ENCODE results near the gene PINLYP. TPM values are rescaled to one million over a fixed set of nuclear protein-coding genes. Genes with fewer than 3 reads are reported as not detected.

The PINLYP gene
- total RNA-seq, 1 experiment from 2014 or later: 6.4 TPM

DNA sequence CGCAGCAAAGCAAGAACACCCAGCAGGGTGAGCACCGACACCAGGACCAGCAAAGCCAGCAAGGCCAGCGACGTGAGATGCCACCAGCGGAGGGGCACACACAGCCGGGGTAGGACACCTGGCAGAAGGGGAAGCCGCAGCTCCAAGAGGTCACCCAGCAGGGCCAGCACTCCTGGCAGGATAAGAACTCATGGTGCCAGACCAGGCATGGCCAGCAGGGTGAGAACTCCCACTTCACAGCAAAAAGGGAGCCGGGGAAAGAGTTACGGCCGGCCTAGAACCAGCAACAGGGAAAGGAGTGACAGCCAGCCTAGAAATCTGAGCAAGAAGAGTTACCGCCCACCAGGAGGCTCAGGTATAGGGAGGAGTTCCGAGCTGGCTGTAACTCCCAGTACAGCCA lies 36.8 kb downstream of the PINLYP start:
- Mint-ChIP-seq H3K4me1 (peaks cover 6% of the 10 kb centered on the region; the same call in 1 of the 2 replicates), H3K36me3 (peaks cover 27% of the 10 kb centered on the region), H3K27me3 (ENCODE audit: low read depth) (no peaks in the 10 kb centered on the region; the same call in 1 of the 2 replicates), H3K27ac (no peak overlapping the region), H3K4me3 (no peak overlapping the region), H3K9me3 (peaks cover 24% of the 10 kb centered on the region)
- CTCF ChIA-PET: no interaction called here
- DNase-seq (ENCODE audit: low spot score) (no peak), ATAC-seq (no peak)
- no peak for TF ChIP-seq CREM (CRISPR knock-in tag; IDR thresholded peaks at IDR 0.05)
- no peak for TF ChIP-seq ZNF671 (CRISPR knock-in tag; IDR thresholded peaks at IDR 0.05)
- TF ChIP-seq ZNF396 (CRISPR knock-in tag; IDR thresholded peaks at IDR 0.05; ENCODE audit: borderline replicate concordance): no peak
- TF ChIP-seq FOXP1 (CRISPR knock-in tag; IDR thresholded peaks at IDR 0.05; ENCODE audit: borderline replicate concordance): no peak
- no peak for TF ChIP-seq AFF4 (CRISPR knock-in tag; IDR thresholded peaks at IDR 0.05; ENCODE audit: borderline replicate concordance)
- no peak for TF ChIP-seq USF2 (CRISPR knock-in tag; IDR thresholded peaks at IDR 0.05)
- no peak for TF ChIP-seq NFYB (CRISPR knock-in tag; conservative IDR thresholded peaks at IDR 0.05; ENCODE audit: low read depth)
- TF ChIP-seq ZNF512 (CRISPR knock-in tag; IDR thresholded peaks at IDR 0.05; ENCODE audit: borderline replicate concordance): no peak
- TF ChIP-seq EMX1 (CRISPR knock-in tag; IDR thresholded peaks at IDR 0.05): no peak
- no peak for TF ChIP-seq ATF2 (CRISPR knock-in tag; IDR thresholded peaks at IDR 0.05; ENCODE audit: borderline replicate concordance, low read depth)
- TF ChIP-seq, protein P1, sequence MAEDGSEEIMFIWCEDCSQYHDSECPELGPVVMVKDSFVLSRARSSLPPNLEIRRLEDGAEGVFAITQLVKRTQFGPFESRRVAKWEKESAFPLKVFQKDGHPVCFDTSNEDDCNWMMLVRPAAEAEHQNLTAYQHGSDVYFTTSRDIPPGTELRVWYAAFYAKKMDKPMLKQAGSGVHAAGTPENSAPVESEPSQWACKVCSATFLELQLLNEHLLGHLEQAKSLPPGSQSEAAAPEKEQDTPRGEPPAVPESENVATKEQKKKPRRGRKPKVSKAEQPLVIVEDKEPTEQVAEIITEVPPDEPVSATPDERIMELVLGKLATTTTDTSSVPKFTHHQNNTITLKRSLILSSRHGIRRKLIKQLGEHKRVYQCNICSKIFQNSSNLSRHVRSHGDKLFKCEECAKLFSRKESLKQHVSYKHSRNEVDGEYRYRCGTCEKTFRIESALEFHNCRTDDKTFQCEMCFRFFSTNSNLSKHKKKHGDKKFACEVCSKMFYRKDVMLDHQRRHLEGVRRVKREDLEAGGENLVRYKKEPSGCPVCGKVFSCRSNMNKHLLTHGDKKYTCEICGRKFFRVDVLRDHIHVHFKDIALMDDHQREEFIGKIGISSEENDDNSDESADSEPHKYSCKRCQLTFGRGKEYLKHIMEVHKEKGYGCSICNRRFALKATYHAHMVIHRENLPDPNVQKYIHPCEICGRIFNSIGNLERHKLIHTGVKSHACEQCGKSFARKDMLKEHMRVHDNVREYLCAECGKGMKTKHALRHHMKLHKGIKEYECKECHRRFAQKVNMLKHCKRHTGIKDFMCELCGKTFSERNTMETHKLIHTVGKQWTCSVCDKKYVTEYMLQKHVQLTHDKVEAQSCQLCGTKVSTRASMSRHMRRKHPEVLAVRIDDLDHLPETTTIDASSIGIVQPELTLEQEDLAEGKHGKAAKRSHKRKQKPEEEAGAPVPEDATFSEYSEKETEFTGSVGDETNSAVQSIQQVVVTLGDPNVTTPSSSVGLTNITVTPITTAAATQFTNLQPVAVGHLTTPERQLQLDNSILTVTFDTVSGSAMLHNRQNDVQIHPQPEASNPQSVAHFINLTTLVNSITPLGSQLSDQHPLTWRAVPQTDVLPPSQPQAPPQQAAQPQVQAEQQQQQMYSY (CRISPR knock-in tag; IDR thresholded peaks at IDR 0.05): no peak
- TF ChIP-seq NR1H2 (CRISPR knock-in tag; IDR thresholded peaks at IDR 0.05): no peak
- TF ChIP-seq, protein P2, sequence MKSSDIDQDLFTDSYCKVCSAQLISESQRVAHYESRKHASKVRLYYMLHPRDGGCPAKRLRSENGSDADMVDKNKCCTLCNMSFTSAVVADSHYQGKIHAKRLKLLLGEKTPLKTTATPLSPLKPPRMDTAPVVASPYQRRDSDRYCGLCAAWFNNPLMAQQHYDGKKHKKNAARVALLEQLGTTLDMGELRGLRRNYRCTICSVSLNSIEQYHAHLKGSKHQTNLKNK (CRISPR knock-in tag; IDR thresholded peaks at IDR 0.05): no peak
- POLR2A ChIA-PET: no interaction called here

- ChIA-PET POLR2A (no interaction called here), CTCF (interaction anchor here (0.8 to 1.3 kb wide), 2 partner anchors 46 to 61 kb away, joined by 3 to 4 read pairs; no protein-coding TSS in a partner anchor)
- DNase-seq (ENCODE audit: low spot score): no peak
- TF ChIP-seq, protein P3, sequence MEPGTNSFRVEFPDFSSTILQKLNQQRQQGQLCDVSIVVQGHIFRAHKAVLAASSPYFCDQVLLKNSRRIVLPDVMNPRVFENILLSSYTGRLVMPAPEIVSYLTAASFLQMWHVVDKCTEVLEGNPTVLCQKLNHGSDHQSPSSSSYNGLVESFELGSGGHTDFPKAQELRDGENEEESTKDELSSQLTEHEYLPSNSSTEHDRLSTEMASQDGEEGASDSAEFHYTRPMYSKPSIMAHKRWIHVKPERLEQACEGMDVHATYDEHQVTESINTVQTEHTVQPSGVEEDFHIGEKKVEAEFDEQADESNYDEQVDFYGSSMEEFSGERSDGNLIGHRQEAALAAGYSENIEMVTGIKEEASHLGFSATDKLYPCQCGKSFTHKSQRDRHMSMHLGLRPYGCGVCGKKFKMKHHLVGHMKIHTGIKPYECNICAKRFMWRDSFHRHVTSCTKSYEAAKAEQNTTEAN (CRISPR knock-in tag; IDR thresholded peaks at IDR 0.05): no peak
- no peak for TF ChIP-seq E2F5 (CRISPR knock-in tag; IDR thresholded peaks at IDR 0.05)
- TF ChIP-seq ZNF219 (CRISPR knock-in tag; IDR thresholded peaks at IDR 0.05; ENCODE audit: borderline replicate concordance): no peak
- no peak for TF ChIP-seq FOXP1 (CRISPR knock-in tag; IDR thresholded peaks at IDR 0.05; ENCODE audit: borderline replicate concordance)
- TF ChIP-seq ZSCAN18 (CRISPR knock-in tag; IDR thresholded peaks at IDR 0.05): no peak
- TF ChIP-seq NFYB (CRISPR knock-in tag; conservative IDR thresholded peaks at IDR 0.05; ENCODE audit: low read depth): no peak
- TF ChIP-seq CREB1 (CRISPR knock-in tag; IDR thresholded peaks at IDR 0.05): no peak
- TF ChIP-seq GTF2I (CRISPR knock-in tag; conservative IDR thresholded peaks at IDR 0.05): no peak
Measured at GRCh38 chr19:43616306-43616705, 40.7 kb downstream of the PINLYP start.

More at GRCh38 chr19:43616306-43616705, 40.7 kb downstream of the PINLYP start:
- no peak overlapping the region for H3K4me3 Mint-ChIP-seq
- H3K36me3 Mint-ChIP-seq: peaks cover 27% of the 10 kb centered on the region
- peaks cover 10% of the 10 kb centered on the region for H3K4me1 Mint-ChIP-seq
- H3K27me3 Mint-ChIP-seq (ENCODE audit: low read depth): no peaks in the 10 kb centered on the region; the same call in 1 of the 2 replicates
- ATAC-seq: no peak
- H3K27ac Mint-ChIP-seq: no peak overlapping the region
- H3K9me3 Mint-ChIP-seq: peaks cover 24% of the 10 kb centered on the region

All from WTC11 (cell line).